ENCODE results near the gene DNAJB11. TPM values are rescaled to one million over a fixed set of nuclear protein-coding genes. Genes with fewer than 3 reads are reported as not detected.

Gene DNAJB11
- total and polyA plus RNA-seq, 12 donors = 20.1 to 93.2 (median 39.6) TPM

- Histone ChIP-seq H3K4me1 (replicated peaks in 1 of 2) (peaks cover 0 to 14% of the 10 kb centered on the region in 2 donors), H3K9me3 (replicated peaks in 1 of 3) (no peaks in the 10 kb centered on the region), H3K36me3 (replicated peaks in 1 of 2) (no peaks in the 10 kb centered on the region), H3K27ac (no peak overlapping the region), H3K27me3 (no peaks in the 10 kb centered on the region), H3K4me3 (no peak overlapping the region)
- 75 to 80% (median 77%) methylated on average over 6 of the region's 6 CpGs for WGBS, 4 donors
- no peak for TF ChIP-seq CTCF (IDR thresholded peaks at IDR 0.05)
- TF ChIP-seq POLR2A (IDR thresholded peaks at IDR 0.05) = no peak
- no peak for DNase-seq
- intact Hi-C loops (cut with DNase I) = loop anchor here in 1 of 2 donors (10.0 kb wide), 1 partner anchor 279 kb away; no protein-coding TSS in a partner anchor
Measured at GRCh38 chr3:186534113-186534669, 36.3 kb upstream of the DNAJB11 start.

GRCh38 chr3:186536883-186537844 lies 33.4 kb upstream of the DNAJB11 start:
- intact Hi-C loops (cut with DNase I) = loop anchor here (5.0 to 10.0 kb wide), 2 partner anchors 282 to 555 kb away; no protein-coding TSS in a partner anchor
- DNase-seq = peak in 2 of 7 donors; percentile 21 to 32
- Histone ChIP-seq H3K27ac (peak overlapping the region in 2 of 5 donors; percentile 48 to 53), H3K4me1 (replicated peaks in 1 of 2) (peaks cover 9 to 34% of the 10 kb centered on the region in 2 donors), H3K9me3 (replicated peaks in 1 of 3) (no peaks in the 10 kb centered on the region), H3K27me3 (no peaks in the 10 kb centered on the region), H3K4me3 (no peak overlapping the region), H3K36me3 (replicated peaks in 1 of 2) (no peaks in the 10 kb centered on the region)
- TF ChIP-seq CTCF (IDR thresholded peaks at IDR 0.05) (peak in 1 of 6 experiments; percentile 7), POLR2A (IDR thresholded peaks at IDR 0.05) (no peak)

- DNase-seq = no peak
- no peak overlapping the region for H3K4me3 ChIP-seq
- no peak for TF ChIP-seq POLR2A (IDR thresholded peaks at IDR 0.05)
- TF ChIP-seq CTCF (IDR thresholded peaks at IDR 0.05) = no peak
- WGBS, 4 donors = 88 to 95% (median 94%) methylated on average over 3 of the region's 3 CpGs
- intact Hi-C loops (cut with DNase I) = loop anchor here (5.0 to 10.0 kb wide), 2 partner anchors 284 to 556 kb away; no protein-coding TSS in a partner anchor
- no peaks in the 10 kb centered on the region for H3K36me3 ChIP-seq (replicated peaks in 1 of 2)
- H3K27me3 ChIP-seq = no peaks in the 10 kb centered on the region
- H3K9me3 ChIP-seq (replicated peaks in 1 of 3) = no peaks in the 10 kb centered on the region
- H3K4me1 ChIP-seq (replicated peaks in 1 of 2) = peaks cover 9 to 34% of the 10 kb centered on the region in 2 donors
- no peak overlapping the region for H3K27ac ChIP-seq
Measured at GRCh38 chr3:186538779-186539178, 31.7 kb upstream of the DNAJB11 start.

GRCh38 chr3:186540221-186540834 lies 30.2 kb upstream of the DNAJB11 start:
- peak overlapping the region in 1 of 4 donors; percentile 14 for H3K4me3 ChIP-seq
- TF ChIP-seq CTCF (IDR thresholded peaks at IDR 0.05) = peak; percentile 66 to 88 (median 82)
- no peak for TF ChIP-seq POLR2A (IDR thresholded peaks at IDR 0.05)
- peak; percentile 74 to 93 (median 80) for DNase-seq
- H3K36me3 ChIP-seq (replicated peaks in 1 of 2) = no peaks in the 10 kb centered on the region
- WGBS, 4 donors = 8 to 11% (median 10%) methylated on average over 8 of the region's 8 CpGs
- peaks cover 9 to 34% of the 10 kb centered on the region in 2 donors for H3K4me1 ChIP-seq (replicated peaks in 1 of 2)
- no peaks in the 10 kb centered on the region for H3K27me3 ChIP-seq
- H3K27ac ChIP-seq = no peak overlapping the region
- intact Hi-C loops (cut with DNase I) = loop anchor here (5.0 kb wide), 2 partner anchors 278 to 558 kb away; no protein-coding TSS in a partner anchor
- no peaks in the 10 kb centered on the region for H3K9me3 ChIP-seq (replicated peaks in 1 of 3)
